K562 (cell line): Measurements from ENCODE around the gene NPAS2. TPM values are rescaled to one million over a fixed set of nuclear protein-coding genes. Genes with fewer than 3 reads are reported as not detected.

Experiments used
- ARID3A ChIP-seq: IDR thresholded peaks from 2 replicates; pipeline ENCODE4 v1.6.1; 2012; ENCODE audit warnings: low read depth, low read length, improper control_type of control experiment, borderline replicate concordance
- CBX3 ChIP-seq, 2 experiments: IDR thresholded peaks; 1 replicate in 1 of 2; 2 replicates in 1 of 2; pipeline ENCODE4 v1.6.1; 2012; ENCODE audit warnings: inconsistent platforms in 2 of 2, low read length in 2 of 2, borderline replicate concordance in 1 of 2, control low read depth in 1 of 2
- FOXO4 ChIP-seq: fragments of 450-650 bp; formaldehyde crosslinking; IDR thresholded peaks from 2 replicates; pipeline ENCODE4 v1.4.0; 2020; ENCODE audit warnings: mild to moderate bottlenecking, moderate library complexity
- GABPA ChIP-seq: fragments of 200-800 bp; sonication (Bioruptor generic); conservative IDR thresholded peaks from 2 replicates; pipeline ENCODE4 v1.6.1; 2016; ENCODE audit warnings: low read depth, missing genetic modification characterization, missing compliant biosample characterization
- NBN ChIP-seq: fragments of 450-650 bp; IDR thresholded peaks from 2 replicates; pipeline ENCODE4 v1.6.1; 2016; ENCODE audit warnings: low read depth, mild to moderate bottlenecking
- RBM25 ChIP-seq: fragments of 200-400 bp; formaldehyde crosslinking; IDR thresholded peaks from 2 replicates; pipeline ENCODE4 v1.6.1; 2018; ENCODE audit warnings: low read length, low read depth, moderate library complexity; ENCODE audit not compliant: severe bottlenecking
- SMARCA5 ChIP-seq: fragments of 450-650 bp; IDR thresholded peaks from 2 replicates; pipeline ENCODE4 v1.6.1; 2016
- ZNF263 ChIP-seq: sonication (generic); formaldehyde crosslinking; IDR thresholded peaks from 2 replicates; pipeline ENCODE4 v1.8.0; 2022; ENCODE audit warnings: mild to moderate bottlenecking, missing genetic modification reagents, borderline replicate concordance
- polyA plus RNA-seq, 8 experiments: library from polyadenylated mRNA; depleted of rRNA in 4 of 8; stranded (reverse) in 5 of 8; unstranded in 3 of 8; fragments of >200 nt; fragmentation: Nextera tagmentation in 2 of 8; fragmentation: Illumina TruSeq in 1 of 8; extraction: Ambion mirVana in 2 of 8; extraction: Trizol in 1 of 8; gene quantifications; 2 replicates each; pipeline versions ENCODE4 v1.2.1 to v1.2.3, GENCODE V29; 2011 to 2014; ENCODE audit warnings: inconsistent platforms in 1 of 8, missing spikeins in 1 of 8
- total RNA-seq, 7 experiments: library from RNA; depleted of rRNA in 6 of 7; stranded (reverse); fragments of >200 nt in 6 of 7; fragmentation: Illumina TruSeq in 2 of 7; extraction: Trizol in 2 of 7; gene quantifications; 2 replicates each; pipeline versions ENCODE4 v1.2.1 to v1.2.3, GENCODE V29; 2011 to 2021; ENCODE audit warnings: low replicate concordance in 1 of 7

NPAS2 gene
- total and polyA plus RNA-seq, 9 of the 15 experiments (the other 6 are each of a cell fraction or from before 2014, with no cell fraction given): 0.06 to 0.29 (median 0.07) TPM; not detected in 5

GRCh38 chr2:100940766-100941645 lies 121.1 kb downstream of the NPAS2 start (continued):
- TF ChIP-seq FOXO4 (no peak), RBM25 (no peak), ZNF263 (CRISPR knock-in tag) (no peak), SMARCA5 (no peak), GABPA (no peak), NBN (no peak), CBX3 (IDR thresholded peaks at IDR 0.05; ENCODE audit: borderline replicate concordance in 1 of 2, low read length in 2 of 2) (no peak), ARID3A (no peak)
